Measurements from ENCODE around the gene TCOF1. TPM values are rescaled to one million over a fixed set of nuclear protein-coding genes. Genes with fewer than 3 reads are reported as not detected.

The TCOF1 gene, protein sequence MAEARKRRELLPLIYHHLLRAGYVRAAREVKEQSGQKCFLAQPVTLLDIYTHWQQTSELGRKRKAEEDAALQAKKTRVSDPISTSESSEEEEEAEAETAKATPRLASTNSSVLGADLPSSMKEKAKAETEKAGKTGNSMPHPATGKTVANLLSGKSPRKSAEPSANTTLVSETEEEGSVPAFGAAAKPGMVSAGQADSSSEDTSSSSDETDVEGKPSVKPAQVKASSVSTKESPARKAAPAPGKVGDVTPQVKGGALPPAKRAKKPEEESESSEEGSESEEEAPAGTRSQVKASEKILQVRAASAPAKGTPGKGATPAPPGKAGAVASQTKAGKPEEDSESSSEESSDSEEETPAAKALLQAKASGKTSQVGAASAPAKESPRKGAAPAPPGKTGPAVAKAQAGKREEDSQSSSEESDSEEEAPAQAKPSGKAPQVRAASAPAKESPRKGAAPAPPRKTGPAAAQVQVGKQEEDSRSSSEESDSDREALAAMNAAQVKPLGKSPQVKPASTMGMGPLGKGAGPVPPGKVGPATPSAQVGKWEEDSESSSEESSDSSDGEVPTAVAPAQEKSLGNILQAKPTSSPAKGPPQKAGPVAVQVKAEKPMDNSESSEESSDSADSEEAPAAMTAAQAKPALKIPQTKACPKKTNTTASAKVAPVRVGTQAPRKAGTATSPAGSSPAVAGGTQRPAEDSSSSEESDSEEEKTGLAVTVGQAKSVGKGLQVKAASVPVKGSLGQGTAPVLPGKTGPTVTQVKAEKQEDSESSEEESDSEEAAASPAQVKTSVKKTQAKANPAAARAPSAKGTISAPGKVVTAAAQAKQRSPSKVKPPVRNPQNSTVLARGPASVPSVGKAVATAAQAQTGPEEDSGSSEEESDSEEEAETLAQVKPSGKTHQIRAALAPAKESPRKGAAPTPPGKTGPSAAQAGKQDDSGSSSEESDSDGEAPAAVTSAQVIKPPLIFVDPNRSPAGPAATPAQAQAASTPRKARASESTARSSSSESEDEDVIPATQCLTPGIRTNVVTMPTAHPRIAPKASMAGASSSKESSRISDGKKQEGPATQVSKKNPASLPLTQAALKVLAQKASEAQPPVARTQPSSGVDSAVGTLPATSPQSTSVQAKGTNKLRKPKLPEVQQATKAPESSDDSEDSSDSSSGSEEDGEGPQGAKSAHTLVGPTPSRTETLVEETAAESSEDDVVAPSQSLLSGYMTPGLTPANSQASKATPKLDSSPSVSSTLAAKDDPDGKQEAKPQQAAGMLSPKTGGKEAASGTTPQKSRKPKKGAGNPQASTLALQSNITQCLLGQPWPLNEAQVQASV (N-terminal part only)
- 37.2 and 42.4 TPM in 2 replicates for total RNA-seq

DNA sequence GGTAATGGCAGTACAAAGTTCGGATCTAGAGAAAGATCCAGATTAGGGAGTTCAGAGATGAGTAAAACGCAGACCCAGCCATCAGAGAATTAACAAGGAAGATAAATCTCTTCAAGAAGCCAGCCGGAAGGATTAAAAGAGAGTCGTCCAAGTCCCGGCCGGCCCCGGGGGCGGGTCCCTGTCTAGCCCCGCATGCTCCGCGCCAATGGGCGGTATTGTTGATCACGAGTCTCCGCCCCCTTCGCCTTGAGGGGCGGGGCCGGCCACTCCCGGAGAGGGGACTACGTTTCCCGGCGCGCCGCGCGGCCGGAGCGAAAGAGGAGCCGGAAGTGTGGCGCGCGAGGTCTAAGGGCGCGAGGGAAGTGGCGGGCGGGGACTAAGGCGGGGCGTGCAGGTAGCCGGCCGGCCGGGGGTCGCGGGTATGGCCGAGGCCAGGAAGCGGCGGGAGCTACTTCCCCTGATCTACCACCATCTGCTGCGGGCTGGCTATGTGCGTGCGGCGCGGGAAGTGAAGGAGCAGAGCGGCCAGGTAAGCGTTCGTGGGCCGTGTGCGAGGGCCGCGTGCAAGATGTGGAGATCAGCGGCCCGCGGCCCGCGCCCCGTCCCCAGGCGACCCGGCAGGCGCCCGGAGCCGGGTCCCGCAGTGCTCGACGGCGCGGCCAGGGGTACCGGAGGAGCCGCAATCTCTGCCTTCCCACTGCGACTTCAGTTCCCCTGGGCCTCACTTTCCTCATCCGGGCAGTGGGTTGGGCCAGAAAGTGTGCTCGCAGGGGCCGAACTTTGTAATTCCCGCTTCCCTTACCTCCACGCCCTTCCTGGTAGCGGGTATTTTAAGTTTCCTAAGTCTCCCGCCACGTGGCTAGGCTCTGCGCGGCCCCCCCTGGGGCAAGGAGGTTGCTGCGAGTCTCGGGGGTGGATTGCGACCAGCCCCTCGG lies at the start of gene TCOF1:
TSS of gene TCOF1 (plus strand) at position 372 of the 935 bp plus-strand sequence. CDS start at position 422, 50 bp downstream.

DNA sequence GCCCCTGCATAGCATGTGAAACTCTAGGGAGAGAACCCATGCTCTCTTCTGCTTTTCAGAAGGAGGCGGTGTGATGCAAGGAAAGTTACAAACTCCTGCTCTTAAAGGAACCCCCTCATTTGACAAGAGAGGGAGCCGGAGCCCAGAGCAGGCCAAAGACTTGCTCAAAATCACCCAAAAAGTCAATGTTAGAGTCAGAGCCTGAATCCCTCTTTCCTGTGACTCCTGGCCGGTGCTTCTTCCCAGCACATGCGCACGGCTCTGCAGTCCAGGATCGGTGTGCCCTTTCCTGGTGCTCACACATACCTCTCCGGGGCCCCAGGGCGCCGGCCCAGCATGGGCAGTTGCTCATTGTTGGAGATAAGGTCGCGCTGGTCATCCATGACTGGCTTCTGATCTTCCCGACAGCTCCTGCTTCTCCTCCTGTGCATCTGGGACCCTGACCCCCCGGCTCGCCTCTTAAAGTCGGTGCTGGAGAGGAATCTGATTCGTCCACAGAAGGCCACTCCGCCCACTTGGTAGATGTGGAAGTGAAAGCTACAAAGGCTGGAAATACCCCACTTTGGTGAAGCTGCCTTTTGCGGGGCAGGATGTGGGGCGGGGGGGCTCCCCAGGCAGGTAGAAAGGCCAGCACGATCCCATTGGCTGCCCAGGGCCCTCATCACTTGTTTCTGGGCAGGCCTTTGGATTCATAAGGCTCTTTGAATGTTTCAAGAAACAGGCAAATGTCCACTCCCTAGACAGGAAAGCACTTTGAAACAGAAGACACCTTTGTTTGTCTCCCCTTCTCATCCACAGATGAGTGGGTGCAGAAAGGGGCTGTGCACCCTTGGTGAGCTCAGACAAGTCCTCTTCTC lies 55.0 kb downstream of the TCOF1 start, which contains the start of gene CD74:
TSS of gene CD74 (minus strand) at position 592 of the 857 bp plus-strand sequence. CDS start at position 431, 161 bp downstream.

Other genes starting within 250 kb of the TCOF1 start
- gene PDGFRB, start 201.9 kb upstream of the TCOF1 start, total RNA-seq = 84.2 and 84.7 TPM in 2 replicates
- gene CDX1, start 190.9 kb upstream of the TCOF1 start, total RNA-seq = not detected in 2 replicates
- not detected in 2 replicates for gene SLC6A7, start 167.6 kb upstream of the TCOF1 start, total RNA-seq
- gene CAMK2A, start 67.9 kb upstream of the TCOF1 start, total RNA-seq = 0.45 TPM in 1 of 2 replicates, not detected in the other
- 11.8 and 13.4 TPM in 2 replicates for gene ARSI, start 54.8 kb upstream of the TCOF1 start, total RNA-seq
- gene CD74, start 55.2 kb downstream of the TCOF1 start, total RNA-seq = 1.0 and 1.6 TPM in 2 replicates
- 3,076 and 3,106 TPM in 2 replicates for gene RPS14, start 92.0 kb downstream of the TCOF1 start, total RNA-seq
- gene NDST1, start 150.4 kb downstream of the TCOF1 start, total RNA-seq = 48.6 and 58.3 TPM in 2 replicates